WTC11 (cell line): Measurements from ENCODE around the gene CBY3. TPM values are rescaled to one million over a fixed set of nuclear protein-coding genes. Genes with fewer than 3 reads are reported as not detected.

ENCODE experiments used
- CREB1 ChIP-seq: sonication (generic); formaldehyde crosslinking; IDR thresholded peaks from 2 replicates; pipeline ENCODE4 v1.8.0; 2023; ENCODE audit warnings: mild to moderate bottlenecking, missing genetic modification reagents
- CREM ChIP-seq: sonication (generic); formaldehyde crosslinking; IDR thresholded peaks from 2 replicates; pipeline ENCODE4 v1.8.1; 2022; ENCODE audit warnings: mild to moderate bottlenecking, missing genetic modification reagents, moderate library complexity
- ETV6 ChIP-seq: sonication (generic); formaldehyde crosslinking; IDR thresholded peaks from 2 replicates; pipeline ENCODE4 v1.8.1; 2022; ENCODE audit warnings: mild to moderate bottlenecking, missing genetic modification reagents
- GABPB1 ChIP-seq: sonication (generic); formaldehyde crosslinking; IDR thresholded peaks from 2 replicates; pipeline ENCODE4 v1.8.1; 2023; ENCODE audit warnings: mild to moderate bottlenecking, missing genetic modification reagents
- GTF2I ChIP-seq: fragments of 250-450 bp; sonication (Bioruptor Pico); conservative IDR thresholded peaks from 2 replicates; pipeline ENCODE4 v1.4.0; 2021; ENCODE audit warnings: mild to moderate bottlenecking
- NR1H2 ChIP-seq: sonication (generic); formaldehyde crosslinking; IDR thresholded peaks from 2 replicates; pipeline ENCODE4 v1.9.0; 2021; ENCODE audit warnings: mild to moderate bottlenecking, moderate library complexity, missing genetic modification reagents
- PRRX2 ChIP-seq: fragments of 250-450 bp; sonication (Bioruptor Pico); IDR thresholded peaks from 2 replicates; pipeline ENCODE4 v1.8.0; 2021; ENCODE audit warnings: mild to moderate bottlenecking
- RELA ChIP-seq: sonication (generic); formaldehyde crosslinking; IDR thresholded peaks from 2 replicates; pipeline ENCODE4 v1.8.1; 2022; ENCODE audit warnings: missing genetic modification reagents, mild to moderate bottlenecking, borderline replicate concordance
- RORB ChIP-seq: fragments of 250-450 bp; sonication (Bioruptor Pico); IDR thresholded peaks from 2 replicates; pipeline ENCODE4 v1.9.0; 2021; ENCODE audit warnings: mild to moderate bottlenecking
- SMAD4 ChIP-seq: sonication (generic); formaldehyde crosslinking; IDR thresholded peaks from 2 replicates; pipeline ENCODE4 v1.8.0; 2022; ENCODE audit warnings: mild to moderate bottlenecking, missing genetic modification reagents
- TEAD1 ChIP-seq: sonication (generic); formaldehyde crosslinking; IDR thresholded peaks from 2 replicates; pipeline ENCODE4 v1.8.0; 2022; ENCODE audit warnings: mild to moderate bottlenecking, missing genetic modification reagents
- TEAD4 ChIP-seq: sonication (generic); formaldehyde crosslinking; IDR thresholded peaks from 2 replicates; pipeline ENCODE4 v1.8.0; 2022; ENCODE audit warnings: mild to moderate bottlenecking, missing genetic modification reagents
- ZNF396 ChIP-seq: fragments of 250-450 bp; sonication (Bioruptor Pico); IDR thresholded peaks from 2 replicates; pipeline ENCODE4 v1.8.0; 2021; ENCODE audit warnings: mild to moderate bottlenecking, moderate library complexity, borderline replicate concordance
- ZNF671 ChIP-seq: fragments of 250-450 bp; sonication (Bioruptor Pico); IDR thresholded peaks from 2 replicates; pipeline ENCODE4 v1.8.0; 2021; ENCODE audit warnings: mild to moderate bottlenecking
- total RNA-seq: library from RNA; stranded (reverse); gene quantifications from 3 replicates; pipeline ENCODE4 v1.2.3, GENCODE V29; 2021
- TF ChIP-seq, protein P1 (sequence below): fragments of 250-450 bp; sonication (Bioruptor Pico); IDR thresholded peaks from 2 replicates; pipeline ENCODE4 v1.8.0; 2021; ENCODE audit warnings: mild to moderate bottlenecking
- TF ChIP-seq, protein P2 (sequence below): sonication (generic); formaldehyde crosslinking; IDR thresholded peaks from 2 replicates; pipeline ENCODE4 v1.8.0; 2022; ENCODE audit warnings: missing genetic modification reagents
- TF ChIP-seq, protein P3 (sequence below): sonication (generic); formaldehyde crosslinking; IDR thresholded peaks from 2 replicates; pipeline ENCODE4 v1.8.0; 2022; ENCODE audit warnings: mild to moderate bottlenecking, missing genetic modification reagents
- TF ChIP-seq, protein P4 (sequence below): sonication (generic); formaldehyde crosslinking; IDR thresholded peaks from 2 replicates; pipeline ENCODE4 v1.8.1; 2022; ENCODE audit warnings: missing genetic modification reagents, borderline replicate concordance
- TF ChIP-seq, protein P5 (sequence below): sonication (generic); formaldehyde crosslinking; IDR thresholded peaks from 2 replicates; pipeline ENCODE4 v1.8.0; 2023; ENCODE audit warnings: missing genetic modification reagents, mild to moderate bottlenecking, borderline replicate concordance
- TF ChIP-seq, protein P6 (sequence below): fragments of 200-600 bp; IDR thresholded peaks from 2 replicates; pipeline ENCODE4 v1.8.0; 2022; ENCODE audit warnings: antibody characterized with exemption
- TF ChIP-seq, protein P7 (sequence below): sonication (generic); formaldehyde crosslinking; IDR thresholded peaks from 2 replicates; pipeline ENCODE4 v1.8.1; 2023; ENCODE audit warnings: mild to moderate bottlenecking, missing genetic modification reagents, borderline replicate concordance

CBY3 gene
- total RNA-seq, 1 experiment from 2014 or later: 0.37 TPM

DNA sequence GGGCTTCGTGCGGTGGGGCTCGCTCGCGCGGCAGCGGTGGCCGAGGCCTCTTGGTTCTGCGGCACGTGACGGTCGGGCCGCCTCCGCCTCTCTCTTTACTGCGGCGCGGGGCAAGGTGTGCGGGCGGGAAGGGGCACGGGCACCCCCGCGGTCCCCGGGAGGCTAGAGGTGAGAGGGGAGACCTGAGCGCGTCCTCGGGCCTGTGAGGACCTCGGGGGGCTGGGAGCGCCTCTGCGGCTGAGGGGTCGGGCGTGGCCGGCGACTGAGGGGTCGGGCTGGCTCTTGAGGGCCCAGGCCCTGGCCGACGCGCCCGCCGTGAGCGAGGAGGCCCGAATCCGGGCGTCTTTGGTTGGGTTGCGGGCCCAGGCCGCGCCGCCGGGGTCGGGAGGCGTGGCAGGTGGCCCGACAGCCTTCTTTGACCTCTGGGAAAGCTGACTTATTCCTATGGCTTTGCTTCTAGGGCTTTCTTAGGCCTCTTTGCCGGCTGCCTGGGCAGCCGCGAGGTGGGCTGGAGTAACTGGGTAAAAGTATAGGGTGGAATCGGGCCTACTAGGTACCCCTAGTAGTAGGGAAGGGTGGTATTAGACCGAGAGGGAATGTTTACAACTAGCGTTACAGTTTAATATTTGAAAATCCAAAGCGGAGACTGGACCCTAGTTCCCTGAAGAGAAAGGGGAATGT lies 18.2 kb upstream of the CBY3 start, which contains the start of gene CANX (continued):
- TF ChIP-seq SMAD4 (CRISPR knock-in tag): no peak
- TF ChIP-seq GTF2I (CRISPR knock-in tag): no peak
- TF ChIP-seq GABPB1 (CRISPR knock-in tag): no peak; the same call in 1 of the 2 replicates
- TF ChIP-seq PRRX2 (CRISPR knock-in tag): 0 out of 2 replicates have a peak, but pooled peaks have one; percentile 26
- TF ChIP-seq ZNF396 (CRISPR knock-in tag): no peak
- peak; percentile 71; the same call in 1 of the 2 replicates for TF ChIP-seq RELA (CRISPR knock-in tag)
- no peak for TF ChIP-seq CREB1 (CRISPR knock-in tag)
- TF ChIP-seq, protein P1, sequence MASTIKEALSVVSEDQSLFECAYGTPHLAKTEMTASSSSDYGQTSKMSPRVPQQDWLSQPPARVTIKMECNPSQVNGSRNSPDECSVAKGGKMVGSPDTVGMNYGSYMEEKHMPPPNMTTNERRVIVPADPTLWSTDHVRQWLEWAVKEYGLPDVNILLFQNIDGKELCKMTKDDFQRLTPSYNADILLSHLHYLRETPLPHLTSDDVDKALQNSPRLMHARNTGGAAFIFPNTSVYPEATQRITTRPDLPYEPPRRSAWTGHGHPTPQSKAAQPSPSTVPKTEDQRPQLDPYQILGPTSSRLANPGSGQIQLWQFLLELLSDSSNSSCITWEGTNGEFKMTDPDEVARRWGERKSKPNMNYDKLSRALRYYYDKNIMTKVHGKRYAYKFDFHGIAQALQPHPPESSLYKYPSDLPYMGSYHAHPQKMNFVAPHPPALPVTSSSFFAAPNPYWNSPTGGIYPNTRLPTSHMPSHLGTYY (CRISPR knock-in tag): no peak
- no peak for TF ChIP-seq ZNF671 (CRISPR knock-in tag)
- TF ChIP-seq, protein P2, sequence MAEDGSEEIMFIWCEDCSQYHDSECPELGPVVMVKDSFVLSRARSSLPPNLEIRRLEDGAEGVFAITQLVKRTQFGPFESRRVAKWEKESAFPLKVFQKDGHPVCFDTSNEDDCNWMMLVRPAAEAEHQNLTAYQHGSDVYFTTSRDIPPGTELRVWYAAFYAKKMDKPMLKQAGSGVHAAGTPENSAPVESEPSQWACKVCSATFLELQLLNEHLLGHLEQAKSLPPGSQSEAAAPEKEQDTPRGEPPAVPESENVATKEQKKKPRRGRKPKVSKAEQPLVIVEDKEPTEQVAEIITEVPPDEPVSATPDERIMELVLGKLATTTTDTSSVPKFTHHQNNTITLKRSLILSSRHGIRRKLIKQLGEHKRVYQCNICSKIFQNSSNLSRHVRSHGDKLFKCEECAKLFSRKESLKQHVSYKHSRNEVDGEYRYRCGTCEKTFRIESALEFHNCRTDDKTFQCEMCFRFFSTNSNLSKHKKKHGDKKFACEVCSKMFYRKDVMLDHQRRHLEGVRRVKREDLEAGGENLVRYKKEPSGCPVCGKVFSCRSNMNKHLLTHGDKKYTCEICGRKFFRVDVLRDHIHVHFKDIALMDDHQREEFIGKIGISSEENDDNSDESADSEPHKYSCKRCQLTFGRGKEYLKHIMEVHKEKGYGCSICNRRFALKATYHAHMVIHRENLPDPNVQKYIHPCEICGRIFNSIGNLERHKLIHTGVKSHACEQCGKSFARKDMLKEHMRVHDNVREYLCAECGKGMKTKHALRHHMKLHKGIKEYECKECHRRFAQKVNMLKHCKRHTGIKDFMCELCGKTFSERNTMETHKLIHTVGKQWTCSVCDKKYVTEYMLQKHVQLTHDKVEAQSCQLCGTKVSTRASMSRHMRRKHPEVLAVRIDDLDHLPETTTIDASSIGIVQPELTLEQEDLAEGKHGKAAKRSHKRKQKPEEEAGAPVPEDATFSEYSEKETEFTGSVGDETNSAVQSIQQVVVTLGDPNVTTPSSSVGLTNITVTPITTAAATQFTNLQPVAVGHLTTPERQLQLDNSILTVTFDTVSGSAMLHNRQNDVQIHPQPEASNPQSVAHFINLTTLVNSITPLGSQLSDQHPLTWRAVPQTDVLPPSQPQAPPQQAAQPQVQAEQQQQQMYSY (CRISPR knock-in tag): no peak
- TF ChIP-seq RORB (CRISPR knock-in tag): no peak
- peak; percentile 16 for TF ChIP-seq ETV6 (CRISPR knock-in tag)
- TF ChIP-seq, protein P3, sequence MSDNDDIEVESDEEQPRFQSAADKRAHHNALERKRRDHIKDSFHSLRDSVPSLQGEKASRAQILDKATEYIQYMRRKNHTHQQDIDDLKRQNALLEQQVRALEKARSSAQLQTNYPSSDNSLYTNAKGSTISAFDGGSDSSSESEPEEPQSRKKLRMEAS (CRISPR knock-in tag): peak; percentile 96; the same call in 1 of the 2 replicates
- TF ChIP-seq CREM (CRISPR knock-in tag): no peak
- no peak for TF ChIP-seq TEAD1 (CRISPR knock-in tag)
- TF ChIP-seq, protein P4, sequence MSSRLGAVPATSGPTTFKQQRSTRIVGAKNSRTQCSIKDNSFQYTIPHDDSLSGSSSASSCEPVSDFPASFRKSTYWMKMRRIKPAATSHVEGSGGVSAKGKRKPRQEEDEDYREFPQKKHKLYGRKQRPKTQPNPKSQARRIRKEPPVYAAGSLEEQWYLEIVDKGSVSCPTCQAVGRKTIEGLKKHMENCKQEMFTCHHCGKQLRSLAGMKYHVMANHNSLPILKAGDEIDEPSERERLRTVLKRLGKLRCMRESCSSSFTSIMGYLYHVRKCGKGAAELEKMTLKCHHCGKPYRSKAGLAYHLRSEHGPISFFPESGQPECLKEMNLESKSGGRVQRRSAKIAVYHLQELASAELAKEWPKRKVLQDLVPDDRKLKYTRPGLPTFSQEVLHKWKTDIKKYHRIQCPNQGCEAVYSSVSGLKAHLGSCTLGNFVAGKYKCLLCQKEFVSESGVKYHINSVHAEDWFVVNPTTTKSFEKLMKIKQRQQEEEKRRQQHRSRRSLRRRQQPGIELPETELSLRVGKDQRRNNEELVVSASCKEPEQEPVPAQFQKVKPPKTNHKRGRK (CRISPR knock-in tag): peak; percentile 44; the same call in 1 of the 2 replicates
- TF ChIP-seq, protein P5, sequence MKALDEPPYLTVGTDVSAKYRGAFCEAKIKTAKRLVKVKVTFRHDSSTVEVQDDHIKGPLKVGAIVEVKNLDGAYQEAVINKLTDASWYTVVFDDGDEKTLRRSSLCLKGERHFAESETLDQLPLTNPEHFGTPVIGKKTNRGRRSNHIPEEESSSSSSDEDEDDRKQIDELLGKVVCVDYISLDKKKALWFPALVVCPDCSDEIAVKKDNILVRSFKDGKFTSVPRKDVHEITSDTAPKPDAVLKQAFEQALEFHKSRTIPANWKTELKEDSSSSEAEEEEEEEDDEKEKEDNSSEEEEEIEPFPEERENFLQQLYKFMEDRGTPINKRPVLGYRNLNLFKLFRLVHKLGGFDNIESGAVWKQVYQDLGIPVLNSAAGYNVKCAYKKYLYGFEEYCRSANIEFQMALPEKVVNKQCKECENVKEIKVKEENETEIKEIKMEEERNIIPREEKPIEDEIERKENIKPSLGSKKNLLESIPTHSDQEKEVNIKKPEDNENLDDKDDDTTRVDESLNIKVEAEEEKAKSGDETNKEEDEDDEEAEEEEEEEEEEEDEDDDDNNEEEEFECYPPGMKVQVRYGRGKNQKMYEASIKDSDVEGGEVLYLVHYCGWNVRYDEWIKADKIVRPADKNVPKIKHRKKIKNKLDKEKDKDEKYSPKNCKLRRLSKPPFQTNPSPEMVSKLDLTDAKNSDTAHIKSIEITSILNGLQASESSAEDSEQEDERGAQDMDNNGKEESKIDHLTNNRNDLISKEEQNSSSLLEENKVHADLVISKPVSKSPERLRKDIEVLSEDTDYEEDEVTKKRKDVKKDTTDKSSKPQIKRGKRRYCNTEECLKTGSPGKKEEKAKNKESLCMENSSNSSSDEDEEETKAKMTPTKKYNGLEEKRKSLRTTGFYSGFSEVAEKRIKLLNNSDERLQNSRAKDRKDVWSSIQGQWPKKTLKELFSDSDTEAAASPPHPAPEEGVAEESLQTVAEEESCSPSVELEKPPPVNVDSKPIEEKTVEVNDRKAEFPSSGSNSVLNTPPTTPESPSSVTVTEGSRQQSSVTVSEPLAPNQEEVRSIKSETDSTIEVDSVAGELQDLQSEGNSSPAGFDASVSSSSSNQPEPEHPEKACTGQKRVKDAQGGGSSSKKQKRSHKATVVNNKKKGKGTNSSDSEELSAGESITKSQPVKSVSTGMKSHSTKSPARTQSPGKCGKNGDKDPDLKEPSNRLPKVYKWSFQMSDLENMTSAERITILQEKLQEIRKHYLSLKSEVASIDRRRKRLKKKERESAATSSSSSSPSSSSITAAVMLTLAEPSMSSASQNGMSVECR (CRISPR knock-in tag): no peak
- TF ChIP-seq, protein P6, sequence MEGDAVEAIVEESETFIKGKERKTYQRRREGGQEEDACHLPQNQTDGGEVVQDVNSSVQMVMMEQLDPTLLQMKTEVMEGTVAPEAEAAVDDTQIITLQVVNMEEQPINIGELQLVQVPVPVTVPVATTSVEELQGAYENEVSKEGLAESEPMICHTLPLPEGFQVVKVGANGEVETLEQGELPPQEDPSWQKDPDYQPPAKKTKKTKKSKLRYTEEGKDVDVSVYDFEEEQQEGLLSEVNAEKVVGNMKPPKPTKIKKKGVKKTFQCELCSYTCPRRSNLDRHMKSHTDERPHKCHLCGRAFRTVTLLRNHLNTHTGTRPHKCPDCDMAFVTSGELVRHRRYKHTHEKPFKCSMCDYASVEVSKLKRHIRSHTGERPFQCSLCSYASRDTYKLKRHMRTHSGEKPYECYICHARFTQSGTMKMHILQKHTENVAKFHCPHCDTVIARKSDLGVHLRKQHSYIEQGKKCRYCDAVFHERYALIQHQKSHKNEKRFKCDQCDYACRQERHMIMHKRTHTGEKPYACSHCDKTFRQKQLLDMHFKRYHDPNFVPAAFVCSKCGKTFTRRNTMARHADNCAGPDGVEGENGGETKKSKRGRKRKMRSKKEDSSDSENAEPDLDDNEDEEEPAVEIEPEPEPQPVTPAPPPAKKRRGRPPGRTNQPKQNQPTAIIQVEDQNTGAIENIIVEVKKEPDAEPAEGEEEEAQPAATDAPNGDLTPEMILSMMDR: no peak
- TF ChIP-seq, protein P7, sequence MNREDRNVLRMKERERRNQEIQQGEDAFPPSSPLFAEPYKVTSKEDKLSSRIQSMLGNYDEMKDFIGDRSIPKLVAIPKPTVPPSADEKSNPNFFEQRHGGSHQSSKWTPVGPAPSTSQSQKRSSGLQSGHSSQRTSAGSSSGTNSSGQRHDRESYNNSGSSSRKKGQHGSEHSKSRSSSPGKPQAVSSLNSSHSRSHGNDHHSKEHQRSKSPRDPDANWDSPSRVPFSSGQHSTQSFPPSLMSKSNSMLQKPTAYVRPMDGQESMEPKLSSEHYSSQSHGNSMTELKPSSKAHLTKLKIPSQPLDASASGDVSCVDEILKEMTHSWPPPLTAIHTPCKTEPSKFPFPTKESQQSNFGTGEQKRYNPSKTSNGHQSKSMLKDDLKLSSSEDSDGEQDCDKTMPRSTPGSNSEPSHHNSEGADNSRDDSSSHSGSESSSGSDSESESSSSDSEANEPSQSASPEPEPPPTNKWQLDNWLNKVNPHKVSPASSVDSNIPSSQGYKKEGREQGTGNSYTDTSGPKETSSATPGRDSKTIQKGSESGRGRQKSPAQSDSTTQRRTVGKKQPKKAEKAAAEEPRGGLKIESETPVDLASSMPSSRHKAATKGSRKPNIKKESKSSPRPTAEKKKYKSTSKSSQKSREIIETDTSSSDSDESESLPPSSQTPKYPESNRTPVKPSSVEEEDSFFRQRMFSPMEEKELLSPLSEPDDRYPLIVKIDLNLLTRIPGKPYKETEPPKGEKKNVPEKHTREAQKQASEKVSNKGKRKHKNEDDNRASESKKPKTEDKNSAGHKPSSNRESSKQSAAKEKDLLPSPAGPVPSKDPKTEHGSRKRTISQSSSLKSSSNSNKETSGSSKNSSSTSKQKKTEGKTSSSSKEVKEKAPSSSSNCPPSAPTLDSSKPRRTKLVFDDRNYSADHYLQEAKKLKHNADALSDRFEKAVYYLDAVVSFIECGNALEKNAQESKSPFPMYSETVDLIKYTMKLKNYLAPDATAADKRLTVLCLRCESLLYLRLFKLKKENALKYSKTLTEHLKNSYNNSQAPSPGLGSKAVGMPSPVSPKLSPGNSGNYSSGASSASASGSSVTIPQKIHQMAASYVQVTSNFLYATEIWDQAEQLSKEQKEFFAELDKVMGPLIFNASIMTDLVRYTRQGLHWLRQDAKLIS (CRISPR knock-in tag): 0 out of 2 replicates have a peak, but pooled peaks have one; percentile 61
- TF ChIP-seq NR1H2: no peak
- TF ChIP-seq TEAD4: no peak
